ENCODE measurements around the gene MEGF9.
"Not testable (repeated sequence)": the region's sequence is repeated elsewhere in the genome, so short reads cannot be mapped to it uniquely, and the experiment has no call there.

MEGF9 gene

DNA sequence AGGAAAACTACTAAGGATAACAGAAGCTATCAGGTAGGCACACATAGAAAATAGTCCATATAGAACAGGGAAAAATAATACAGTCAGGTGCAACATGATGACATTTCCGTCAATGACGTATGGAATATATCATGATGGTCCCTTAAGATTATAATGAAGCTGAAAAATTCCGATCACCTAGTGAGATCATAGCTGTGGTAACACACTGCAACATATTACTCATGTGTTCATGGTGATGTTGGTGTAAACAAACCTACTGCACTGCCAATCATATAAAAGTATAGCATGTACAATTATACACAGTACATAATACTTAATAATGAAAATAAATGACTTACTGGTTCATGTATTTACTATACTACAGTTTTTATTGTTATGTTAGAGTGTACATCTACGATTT lies 60.0 kb downstream of the MEGF9 start:
- no peak for DNase-seq

DNA sequence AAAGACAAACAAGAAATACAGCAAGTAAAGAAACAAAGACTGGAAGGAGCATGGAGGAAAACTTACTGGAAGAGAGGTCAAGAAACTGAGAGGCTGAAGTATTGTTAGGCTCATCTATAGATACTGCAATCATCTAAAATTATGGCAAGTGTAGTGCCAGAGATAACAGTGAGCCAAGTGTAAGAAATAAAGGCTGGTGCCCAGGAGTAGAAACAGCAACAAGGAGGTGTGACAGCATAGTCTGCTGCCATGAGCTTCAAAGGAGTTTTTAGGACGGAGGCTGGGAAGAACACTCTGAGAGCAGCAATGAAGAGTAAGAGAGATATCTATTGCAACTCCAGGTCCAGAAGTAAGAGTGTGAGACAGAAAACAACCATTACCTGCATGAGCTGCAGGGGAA lies 60.5 kb downstream of the MEGF9 start:
- no peak for DNase-seq

DNA sequence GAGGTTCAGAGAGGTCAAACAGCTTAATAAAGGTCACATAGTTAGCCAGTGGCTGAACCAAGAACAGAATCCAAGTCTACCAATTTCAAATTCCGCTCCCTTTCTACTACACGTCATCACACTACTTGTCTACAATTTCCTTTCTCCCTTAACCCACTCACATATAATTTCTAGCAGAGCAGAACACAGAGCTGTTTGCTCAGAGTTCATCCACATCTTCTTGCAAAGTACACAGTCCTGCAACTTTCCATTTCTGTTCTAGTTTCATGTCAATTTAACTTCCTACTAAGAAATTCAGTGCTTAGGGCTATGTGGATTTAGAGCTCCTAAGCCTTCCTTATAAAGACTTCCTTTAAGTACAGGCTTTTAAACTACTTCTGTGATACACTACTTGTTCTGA lies 61.3 kb downstream of the MEGF9 start:
- no peak for DNase-seq

DNA sequence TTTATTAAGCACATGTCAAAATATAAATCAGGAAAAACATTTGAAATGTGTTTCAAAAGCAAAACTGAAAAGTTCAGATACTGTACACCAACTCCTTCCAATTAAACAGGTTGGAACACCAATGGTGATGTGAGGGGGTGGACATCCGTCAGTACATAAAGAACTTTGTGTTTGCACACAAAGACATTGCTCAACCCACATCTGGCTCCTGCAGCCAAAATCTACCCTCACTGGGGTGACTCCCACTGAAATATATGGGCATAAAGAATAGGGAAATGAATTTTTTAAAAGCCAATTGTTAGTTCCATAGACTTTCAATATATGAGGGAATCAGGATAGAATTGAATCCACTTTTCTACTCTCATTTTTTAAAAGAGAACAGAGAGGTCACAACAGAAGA lies 63.9 kb downstream of the MEGF9 start:
- DNase-seq: no peak

DNA sequence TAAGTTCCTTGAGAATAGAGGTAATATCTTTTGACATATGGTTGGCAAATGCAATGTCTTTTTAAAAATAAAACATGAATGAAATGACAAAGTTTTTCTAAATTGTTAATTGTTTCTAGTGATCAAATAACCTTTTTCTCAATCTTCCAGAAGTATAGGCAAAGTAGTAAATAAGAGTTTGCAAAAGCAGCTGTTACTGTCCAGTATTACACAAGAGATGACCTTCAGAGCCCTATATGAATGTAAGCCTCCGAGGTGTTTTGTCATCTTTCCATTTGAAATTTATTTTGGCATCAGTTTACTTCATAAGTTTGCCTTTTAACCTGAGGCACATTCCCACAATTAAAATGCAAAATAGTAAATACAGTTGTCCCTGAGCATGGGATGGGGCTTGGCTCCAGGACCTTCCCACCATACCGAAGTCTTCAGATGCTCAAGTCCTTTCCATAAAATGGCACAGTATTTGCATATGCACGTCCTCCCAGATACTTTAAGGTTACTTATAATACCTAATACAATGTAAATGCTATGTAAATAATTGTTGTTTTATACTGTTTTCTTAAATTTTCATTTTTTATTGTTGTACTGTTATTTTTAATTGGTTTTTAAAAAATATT lies 65.6 kb downstream of the MEGF9 start:
- no peak for DNase-seq

DNA sequence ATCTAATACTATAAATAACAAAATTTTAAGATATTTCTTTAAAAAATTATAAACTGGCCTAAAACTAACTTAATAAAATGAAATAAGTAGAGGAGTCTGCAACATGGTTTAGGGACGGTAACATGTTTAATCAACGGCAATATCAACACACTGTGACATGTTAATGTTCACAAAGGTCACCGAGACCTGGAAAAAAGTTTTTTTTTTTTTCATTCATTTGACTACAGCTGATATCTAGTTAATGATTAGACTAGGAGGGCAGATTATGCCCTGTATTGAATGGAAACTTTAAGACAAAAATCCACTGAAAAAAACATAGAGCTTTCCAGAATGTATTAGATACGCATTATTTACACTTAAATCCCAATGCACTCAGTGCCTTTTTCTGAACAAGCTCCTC lies 67.3 kb downstream of the MEGF9 start:
- DNase-seq: no peak

DNA sequence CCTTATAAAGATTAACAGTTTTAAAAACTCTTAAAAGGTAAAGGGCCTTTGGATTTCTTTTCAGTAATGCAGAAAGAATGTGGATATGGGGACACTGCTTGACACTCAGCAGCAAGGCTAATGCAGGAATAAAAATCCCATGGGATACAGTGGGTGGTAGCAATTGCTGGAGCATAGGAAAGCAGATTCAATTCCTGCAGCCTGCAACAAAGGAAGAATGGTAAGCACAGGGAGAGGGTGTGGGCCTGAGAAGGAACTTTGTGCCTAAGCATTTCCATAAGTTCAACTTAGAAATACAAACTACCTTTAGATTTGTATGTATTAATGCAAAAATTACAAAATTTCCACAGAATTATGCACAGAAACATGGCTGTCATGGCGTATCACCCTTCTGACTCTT lies 68.5 kb downstream of the MEGF9 start:
- no peak for DNase-seq

DNA sequence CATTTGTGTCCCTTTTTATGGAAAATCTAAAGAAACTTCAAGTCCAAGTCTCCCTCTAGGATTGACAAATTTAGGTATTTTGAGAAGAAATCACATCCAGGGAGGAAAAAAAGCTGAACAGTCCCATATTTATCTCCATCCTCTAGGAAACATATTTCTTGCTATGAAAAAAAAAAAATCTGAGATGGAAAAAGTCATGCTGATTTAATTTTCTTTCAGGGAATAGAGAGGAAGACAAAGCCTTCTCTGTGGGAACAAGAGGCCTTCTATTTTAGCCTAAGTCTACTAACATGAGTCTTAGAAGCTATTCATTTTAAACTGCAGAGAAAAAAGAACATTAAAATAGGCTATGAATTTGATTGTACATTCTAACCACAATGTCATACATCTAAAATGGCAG lies 71.2 kb downstream of the MEGF9 start:
- DNase-seq: no peak

DNA sequence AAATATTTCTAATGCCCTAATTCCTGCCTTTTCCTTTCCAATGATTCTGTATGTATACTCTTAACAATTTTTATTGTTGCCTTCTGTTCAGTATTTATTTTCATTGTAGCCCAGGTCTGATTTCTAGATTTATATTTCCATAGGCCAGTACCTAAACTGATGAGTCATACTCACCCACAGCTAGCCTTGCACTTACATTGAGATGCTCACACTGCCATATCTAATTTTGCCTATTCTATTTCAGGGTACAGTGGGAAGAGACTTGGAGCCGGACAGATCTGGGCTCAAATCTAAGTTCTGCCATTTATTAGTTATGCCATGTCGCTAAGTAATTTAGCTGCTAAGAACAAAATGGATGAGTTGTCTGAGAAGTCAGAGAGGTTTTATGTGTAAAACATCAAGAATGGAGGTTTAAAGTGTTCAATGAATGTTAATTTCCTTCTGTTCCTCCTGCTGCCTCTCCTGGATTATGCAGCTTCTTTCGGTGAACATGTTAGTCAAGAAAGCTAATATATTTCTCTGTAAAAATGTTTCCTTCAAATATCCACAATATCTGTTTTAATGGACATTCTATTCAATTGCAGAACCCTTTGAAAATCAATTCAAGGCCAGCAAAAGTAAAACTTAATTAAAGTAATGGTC lies 72.0 kb downstream of the MEGF9 start:
- no peak for DNase-seq

DNA sequence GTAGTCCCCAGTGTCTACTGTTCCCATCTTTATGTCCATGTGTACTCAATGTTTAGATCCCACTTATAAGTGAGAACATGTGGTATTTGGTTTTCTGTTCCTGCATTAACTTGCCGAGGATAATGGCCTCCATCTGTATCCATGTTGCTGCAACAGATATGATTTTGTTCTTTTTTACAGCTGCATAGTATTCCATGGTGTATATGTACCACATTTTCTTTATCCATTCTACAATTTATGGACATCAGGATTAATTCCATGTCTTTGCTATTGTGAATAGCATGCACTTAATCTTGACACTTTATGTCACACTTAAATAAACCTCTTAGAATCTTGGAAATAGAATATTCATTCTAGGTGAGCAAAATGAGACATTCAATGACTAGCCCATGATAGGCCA lies 73.4 kb downstream of the MEGF9 start:
- not testable (repeated sequence) for DNase-seq

DNA sequence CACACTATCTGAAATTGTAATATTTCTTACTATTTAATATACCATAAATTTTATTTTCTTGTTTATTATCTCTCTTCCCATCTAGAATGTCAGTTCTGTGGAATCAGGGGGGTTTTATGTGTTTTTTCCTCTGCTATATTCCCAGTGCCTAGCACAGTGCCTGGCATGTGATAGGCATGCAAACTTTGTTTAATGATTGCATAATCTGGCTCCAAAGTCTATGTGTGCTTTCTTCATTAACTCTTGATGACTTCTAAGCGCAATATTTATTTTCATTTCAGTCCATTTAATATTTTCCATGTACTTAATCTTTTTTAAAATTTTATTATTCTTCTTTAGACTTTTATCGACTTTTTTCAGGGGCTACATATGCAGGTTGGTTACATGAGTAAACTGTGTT lies 73.9 kb downstream of the MEGF9 start:
- no peak for DNase-seq

DNA sequence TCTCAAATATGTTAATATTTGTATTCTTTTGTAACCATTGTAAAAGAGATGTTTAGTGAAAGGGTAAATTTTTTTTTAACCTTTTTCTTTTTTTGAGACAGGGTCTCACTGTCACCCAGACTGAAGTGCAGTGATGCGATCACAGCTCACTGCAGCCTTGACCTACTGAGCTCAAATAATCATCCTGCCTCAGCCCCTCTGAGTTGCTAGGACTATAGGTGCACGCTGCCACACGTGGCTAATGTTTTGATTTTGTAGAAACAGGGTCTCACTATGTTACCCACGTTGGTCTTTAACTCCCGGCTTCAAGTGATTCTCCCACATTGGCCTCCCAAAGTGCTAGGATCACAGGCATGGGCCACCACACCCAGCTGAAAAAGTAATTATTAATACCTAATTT lies 76.4 kb downstream of the MEGF9 start:
- DNase-seq: no peak

DNA sequence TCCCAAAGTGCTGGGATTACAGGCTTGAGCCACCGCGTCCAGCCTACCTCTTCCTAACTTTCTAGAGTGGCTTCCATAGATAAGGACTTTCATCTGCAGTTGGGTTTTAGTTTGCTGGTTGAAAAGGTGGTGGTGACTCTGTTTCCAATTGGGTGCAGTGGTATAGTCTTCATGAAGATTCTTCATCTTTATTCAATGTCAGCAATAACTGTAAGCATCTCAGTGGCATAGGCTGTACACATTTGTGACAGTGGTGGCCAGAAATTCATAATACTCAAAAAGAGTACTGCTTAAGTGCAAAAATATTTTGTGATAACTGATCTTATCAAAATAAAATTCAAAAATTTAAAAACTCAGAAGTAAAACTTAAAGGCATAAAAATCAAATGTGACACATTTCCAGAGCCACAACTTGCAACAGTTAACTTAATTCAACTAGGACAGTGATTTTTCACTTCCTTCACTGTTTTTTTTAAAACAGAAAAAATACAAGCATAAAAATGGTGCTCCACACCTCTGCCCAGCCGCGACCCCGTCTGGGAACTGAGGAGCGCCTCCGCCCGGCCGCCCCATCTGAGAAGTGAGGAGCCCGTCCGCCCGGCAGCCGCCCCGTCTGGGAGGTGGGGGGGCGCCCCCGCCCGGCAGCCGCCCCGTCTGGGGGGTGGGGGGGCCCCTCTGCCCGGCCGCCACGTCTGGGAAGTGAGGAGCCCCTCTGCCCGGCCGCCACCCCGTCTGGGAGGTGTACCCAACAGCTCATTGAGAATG lies 77.9 kb downstream of the MEGF9 start:
- DNase-seq: no peak

DNA sequence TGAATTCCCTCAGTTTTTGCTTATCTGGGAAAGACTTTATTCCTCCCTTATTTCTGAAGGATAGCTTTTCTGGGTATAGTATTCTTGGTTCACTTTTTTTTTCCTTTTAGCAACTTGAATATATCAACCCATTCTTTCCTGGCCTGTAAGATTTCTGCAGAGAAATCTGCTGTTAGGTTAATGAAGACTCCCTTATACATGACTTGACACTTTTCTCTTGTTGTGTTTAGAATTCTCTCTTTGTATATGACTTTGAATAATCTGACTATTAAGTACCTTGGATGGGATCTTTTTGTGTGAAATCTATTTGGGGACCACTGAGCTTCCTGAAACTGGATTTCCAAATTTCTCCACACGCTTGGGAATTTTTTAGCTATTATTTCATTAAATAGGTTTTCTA lies 79.3 kb downstream of the MEGF9 start:
- DNase-seq: no peak

DNA sequence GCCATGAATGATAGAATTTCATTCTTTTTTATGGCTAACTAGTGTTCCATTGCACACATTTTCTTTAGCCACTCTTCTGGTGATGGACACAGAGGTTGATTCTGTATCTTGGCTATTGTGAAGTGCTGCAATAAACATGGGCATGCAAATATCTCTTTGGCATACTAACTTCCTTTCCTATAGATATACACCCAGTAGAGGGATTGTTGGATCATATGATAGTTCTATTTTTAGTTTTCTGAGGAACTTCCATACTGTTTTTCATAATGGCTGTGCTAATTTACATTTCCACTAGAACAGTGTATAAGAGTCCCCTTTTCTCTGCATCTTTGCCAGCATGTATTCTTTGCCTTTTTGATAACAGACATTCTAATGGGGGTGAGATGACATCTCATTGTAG lies 83.9 kb downstream of the MEGF9 start:
- no peak for DNase-seq

DNA sequence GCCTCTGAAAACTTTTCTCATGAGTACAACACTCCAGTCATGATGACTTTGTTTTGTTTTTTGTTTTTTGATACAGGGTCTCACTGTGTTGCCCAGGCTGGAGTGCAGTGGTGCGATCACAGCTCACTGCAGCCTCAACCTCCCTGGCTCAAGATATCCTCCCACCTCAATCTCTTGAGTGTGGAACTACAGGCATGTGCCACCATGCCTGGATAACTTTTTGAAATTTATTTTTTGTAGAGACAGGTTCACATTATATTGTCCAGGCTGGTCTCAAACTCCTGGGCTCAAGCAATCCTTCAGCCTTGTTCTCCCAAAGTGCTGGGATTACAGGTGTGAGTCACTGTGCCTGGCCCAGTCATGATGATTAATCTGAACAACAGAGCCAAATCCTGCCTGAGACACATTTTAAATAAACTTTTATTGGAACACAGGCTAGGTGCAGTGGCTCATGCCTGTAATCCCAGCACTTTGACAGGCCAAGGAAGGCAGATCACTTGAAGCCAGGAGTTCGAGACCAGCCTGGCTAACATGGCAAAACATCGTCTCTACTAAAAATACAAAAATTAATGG lies 85.3 kb downstream of the MEGF9 start:
- not testable (repeated sequence) for DNase-seq

DNA sequence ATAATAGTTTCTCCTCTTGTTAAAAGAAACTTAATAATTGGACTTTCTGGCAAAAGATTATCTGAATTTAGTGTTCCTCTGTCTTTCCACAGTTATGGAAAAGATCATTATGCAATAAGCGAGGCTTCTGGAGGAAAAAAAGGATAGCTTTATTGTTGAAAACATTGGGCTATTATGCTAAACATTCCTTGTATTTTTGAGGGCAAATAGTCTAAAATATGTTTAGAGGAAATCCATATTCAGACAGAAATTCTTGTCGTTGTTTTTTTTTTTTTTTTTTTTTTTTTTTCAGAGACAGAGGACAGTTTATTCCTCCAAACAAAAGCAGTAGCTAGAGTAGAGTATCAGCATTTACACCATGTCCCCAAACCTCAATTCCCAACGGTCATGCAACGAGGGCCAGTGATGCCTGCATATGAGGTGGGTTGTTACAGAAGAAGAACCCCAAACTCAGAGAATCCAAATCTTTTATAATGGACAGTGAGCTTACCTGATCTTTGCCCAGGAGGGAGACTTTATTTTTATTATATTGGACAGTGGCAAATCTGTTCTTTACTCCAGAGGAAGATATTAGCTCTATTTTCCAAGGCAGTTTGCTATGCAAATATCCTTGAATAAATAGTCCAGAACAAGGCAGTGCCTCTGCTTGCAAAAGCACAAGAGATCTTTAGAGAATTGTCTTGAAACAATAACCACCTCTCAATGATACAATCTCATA lies 85.9 kb downstream of the MEGF9 start:
- DNase-seq: no peak

DNA sequence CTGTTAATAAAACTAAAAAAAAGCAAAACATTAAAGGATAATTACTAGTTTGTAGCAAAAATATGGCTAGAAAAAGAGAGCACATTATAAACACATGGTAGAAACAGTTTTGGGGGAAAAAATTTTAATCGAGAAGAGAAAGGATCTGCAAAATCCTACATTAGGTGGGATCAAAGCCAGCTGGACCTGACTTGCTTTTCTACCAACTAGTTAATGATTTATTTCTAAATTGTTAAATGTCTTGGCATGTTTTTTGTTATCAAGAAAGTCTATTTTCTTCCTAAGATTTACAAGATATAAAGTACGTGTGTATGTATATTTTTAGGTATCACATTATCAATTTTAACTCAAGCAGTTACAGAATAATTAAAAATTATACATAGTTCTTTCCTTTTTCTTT lies 87.2 kb downstream of the MEGF9 start:
- no peak for DNase-seq

DNA sequence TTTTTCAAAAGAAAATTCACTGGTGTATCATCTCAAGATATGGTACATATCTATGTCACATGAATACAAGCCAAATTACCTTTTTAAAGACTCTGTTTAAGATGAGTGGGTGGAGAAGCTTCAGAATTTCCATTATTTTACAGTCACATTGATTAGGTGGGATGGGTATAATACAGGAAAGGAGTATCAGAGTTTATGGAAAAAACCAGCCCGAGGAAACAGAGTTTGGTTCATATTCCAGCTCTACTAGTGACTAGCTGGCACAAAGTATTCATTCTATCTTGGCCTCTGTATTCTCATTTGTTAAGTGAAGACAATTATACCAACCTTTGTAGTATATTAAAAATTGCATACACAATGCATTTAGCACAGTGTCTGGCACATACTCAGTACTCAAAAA lies 87.8 kb downstream of the MEGF9 start:
- no peak for DNase-seq

DNA sequence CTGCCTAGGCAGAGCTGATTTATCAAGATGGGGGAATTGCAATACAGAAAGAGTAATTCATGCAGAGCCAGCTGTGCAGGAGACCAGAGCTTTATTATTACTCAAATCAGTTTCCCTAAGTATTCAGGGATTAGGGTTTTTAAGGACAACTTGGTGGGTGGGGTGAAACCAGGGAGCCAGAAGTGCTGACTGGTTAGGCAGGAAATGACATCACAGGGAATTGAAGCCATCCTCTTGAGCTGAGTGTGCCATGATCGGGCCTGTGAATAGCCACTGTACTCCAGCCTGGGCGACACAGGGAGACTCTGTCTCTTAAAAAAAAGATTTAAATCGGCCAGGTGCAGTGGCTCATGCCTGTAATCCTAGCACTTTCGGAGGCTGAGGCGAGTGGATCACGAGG lies 89.0 kb downstream of the MEGF9 start:
- no peak for DNase-seq

DNA sequence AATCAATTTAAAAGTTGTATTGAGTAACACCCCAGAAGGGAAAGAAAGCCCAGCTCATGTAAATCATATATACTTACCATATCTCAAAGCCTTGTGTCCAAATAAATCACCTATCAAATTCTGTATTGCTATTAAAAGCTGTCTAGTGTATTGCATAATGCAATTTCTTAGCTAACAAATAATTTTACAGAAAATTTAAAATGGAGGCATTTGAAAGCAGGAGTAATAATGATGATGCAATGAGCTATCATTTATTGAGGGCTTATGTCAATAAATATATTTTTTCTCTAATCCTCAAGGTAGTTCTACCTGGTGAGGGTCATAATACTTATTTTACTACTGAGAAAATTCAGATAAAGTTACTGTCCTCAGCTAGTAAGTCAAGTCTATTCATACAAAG lies 91.5 kb downstream of the MEGF9 start:
- no peak for DNase-seq

DNA sequence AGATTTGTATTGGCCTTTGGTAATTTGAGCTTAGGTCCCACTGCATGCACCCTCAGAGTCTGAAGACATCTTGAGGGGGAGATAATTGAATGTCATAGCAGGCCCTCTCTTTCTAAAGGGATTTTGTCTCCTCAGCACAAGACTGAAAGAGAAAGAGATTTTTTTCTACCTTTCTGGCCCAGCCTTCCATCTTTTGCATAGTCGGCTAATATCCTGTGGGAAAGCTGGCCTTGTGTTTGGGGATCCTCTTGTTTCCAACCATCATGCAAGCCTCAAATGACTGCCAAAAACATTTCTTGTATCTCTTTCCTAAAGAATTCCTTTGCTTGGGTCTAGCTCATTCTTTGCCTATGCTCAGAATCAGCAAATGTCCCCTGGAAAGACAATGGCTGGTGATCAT lies 92.3 kb downstream of the MEGF9 start:
- DNase-seq: no peak
